Astrocyte of the hippocampus (primary cell): ENCODE data around the gene ARHGEF28.

Source experiments
- DNase-seq: peaks from one replicate; pipeline ENCODE4 v3.0.0; 2011; ENCODE audit warnings: low read depth, low spot score

ARHGEF28 gene

DNA sequence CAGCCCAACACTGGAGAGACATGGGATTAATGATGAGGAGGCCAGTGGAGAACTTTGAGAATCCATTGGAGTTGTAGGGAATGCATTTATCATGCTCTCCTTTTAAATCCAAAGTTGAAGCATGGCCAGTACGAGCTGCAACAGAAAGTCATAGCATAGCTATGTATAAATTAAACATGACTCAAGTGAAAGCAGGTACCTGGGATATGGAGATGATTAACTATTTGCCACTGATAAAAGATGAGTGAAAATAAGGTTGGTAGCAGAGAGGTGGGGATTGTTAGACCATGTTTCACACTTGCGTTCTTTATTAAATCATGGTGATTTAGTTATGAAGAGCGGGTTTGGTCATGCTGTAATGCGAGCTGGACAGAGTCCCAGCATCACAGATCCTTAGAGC lies 189.6 kb downstream of the ARHGEF28 start:
- DNase-seq, result peak; percentile 64

GRCh38 chr5:73816656-73817420 lies 190.8 kb downstream of the ARHGEF28 start:
- DNase-seq, result peak; percentile 59

GRCh38 chr5:73818357-73818756 lies 192.4 kb downstream of the ARHGEF28 start:
- peak; percentile 70 for DNase-seq

DNA sequence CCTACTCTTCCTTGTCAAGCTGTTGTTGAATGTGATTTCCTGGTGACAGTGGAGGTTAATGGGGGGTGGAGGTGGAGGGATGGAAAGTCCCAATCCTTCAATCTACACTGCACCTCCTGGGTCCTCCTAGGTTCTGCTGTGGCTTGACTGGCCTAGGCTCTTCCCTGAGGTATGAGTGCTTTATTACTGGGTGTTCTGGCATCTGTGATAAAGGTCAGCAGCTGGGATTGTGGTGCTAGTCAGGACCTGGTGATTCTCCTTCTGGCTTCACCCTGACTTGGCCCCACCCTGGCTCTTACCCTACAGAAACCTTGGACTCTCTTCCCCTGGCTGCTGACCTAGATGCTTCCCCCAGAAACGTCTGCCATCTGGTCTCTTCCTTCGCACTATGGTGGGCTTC lies 194.3 kb downstream of the ARHGEF28 start:
- DNase-seq, result no peak

DNA sequence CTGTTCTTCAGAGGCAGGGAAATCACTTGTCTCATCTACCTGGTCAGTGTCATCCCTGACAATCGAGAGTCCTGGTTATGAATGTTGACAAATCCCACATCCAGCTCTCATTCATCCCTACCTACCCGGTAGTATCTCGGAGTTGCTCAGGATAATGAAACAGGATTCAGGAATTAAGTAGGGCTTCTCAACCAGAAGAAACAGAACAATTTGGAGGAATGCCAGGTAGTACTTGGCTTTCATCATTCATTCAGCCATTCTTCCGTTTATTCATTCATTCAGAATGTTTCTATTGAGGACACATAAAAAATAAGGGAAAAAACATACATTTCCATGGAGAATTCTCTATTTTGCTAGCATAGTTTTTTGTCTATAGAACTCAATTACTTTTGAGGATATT lies 195.0 kb downstream of the ARHGEF28 start:
- DNase-seq, result peak; percentile 65

DNA sequence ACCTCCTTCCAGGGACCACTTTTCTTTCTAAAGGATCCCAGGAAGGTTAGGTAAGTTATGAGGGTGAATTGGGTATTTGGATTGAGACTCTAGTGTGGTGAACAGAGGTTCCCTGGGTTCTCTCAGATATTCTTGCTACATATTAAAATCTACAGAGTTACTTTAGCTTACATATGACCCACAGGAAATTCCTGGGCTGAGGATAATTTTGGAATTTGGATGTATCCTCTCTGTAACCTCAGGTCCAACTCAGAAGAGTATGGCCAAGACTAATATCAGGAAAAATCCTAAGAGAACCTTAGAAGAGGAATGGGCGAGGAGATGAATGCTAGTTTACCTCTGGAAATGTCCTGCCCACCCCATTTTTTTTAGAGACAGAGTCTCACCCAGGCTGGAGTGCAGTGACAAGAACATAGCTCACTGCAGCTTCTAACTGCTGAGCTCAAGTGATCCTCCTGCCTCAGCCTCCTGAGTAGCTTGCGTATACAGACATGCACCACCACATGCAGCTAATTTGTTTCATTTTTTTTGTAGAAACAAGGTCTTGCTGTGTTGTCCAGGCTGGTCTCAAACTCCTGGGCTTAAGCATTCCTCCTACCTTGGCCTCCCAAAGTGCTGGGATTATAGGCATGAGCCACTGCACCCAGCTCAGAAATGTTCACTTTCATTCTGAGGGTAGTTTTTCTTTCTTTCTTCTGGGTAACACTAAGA lies 196.4 kb downstream of the ARHGEF28 start:
- DNase-seq, result no peak

GRCh38 chr5:73822989-73823339 lies 197.0 kb downstream of the ARHGEF28 start:
- DNase-seq, result peak; percentile 34

DNA sequence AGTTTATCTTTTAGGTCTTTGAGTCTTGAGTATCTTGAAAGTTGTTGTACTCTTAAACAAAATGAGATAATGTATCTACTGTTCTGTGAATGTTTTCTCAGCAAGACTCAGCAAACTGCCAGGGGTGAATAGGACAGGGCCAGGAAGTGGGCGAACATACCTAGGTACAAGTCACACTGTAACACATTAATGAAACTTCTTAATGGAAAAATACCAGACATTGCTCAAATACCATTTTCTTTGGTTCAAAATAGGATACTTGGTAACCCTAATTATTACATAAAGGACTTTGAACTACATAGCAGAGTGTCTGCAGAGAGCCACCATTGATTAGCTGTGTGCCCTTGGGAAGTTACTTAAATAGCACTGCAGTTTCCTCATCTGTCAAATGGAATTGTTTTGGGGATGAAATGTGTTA lies 197.5 kb downstream of the ARHGEF28 start:
- DNase-seq, result peak; percentile 69

GRCh38 chr5:73825199-73825598 lies 199.2 kb downstream of the ARHGEF28 start:
- DNase-seq, result no peak

- DNase-seq, result no peak
Observed at GRCh38 chr5:73825736-73826135, 199.7 kb downstream of the ARHGEF28 start.

DNA sequence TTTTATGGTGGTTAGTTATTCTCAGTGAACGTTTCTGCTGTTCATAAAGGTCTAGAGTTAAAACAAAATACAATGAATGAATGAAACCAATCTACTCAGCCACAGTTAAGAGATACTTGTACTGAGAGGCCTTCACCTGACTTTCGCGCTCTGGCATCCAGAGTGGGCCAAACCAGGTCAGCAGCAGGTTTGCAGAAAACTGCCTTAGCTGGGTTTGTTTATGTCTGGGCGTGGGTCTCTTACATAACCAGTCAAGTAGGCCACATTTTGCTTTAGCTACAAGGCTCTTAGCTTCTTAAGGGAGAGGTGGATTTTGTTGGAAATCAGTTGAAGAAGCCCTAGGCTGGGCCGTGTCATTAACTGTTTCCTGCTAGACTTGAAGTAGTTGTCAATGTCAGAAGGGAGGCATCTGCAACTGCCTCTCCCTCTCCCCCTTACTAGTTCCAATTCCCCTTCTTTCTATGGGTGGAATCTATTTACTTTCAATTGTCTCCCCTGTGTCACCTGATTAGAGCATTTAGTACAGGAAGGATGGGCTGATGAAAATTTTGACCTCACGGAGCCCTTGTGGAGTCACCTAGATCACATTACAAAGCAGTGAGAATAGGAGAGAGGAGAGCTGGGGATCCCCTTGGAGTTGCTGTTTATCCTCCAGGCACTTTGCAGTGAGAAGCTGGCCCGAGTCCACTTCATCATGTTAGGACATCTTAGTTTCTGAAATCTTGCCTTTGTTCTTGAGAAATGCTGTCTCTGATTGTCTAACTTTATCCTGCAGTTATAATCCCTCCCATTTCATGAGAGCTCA lies 200.5 kb downstream of the ARHGEF28 start:
- peak; percentile 81 for DNase-seq

- DNase-seq, result no peak
Observed at GRCh38 chr5:73827106-73827450, 201.1 kb downstream of the ARHGEF28 start.

DNA sequence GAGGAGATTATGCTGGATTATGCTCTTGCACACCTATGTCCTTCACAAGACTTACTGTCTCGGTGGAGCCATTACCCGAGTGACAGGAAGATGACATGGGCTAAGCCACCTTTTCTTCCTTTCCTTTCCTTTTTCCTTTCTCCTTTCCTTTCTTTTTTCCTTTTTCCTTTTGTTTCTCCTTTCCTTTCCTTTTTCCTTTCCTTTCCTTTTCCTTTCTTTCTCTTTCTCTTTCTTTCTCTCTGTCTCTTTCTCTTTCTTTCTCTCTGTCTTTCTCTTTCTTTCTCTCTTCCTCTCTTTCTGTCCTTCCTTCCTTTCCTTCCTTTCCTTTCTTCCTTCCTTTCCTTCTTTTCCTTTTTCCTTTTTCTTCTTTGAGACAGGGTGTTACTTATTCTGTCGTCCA lies 202.5 kb downstream of the ARHGEF28 start:
- no peak for DNase-seq

GRCh38 chr5:73830646-73831045 lies 204.7 kb downstream of the ARHGEF28 start:
- DNase-seq, result no peak

DNA sequence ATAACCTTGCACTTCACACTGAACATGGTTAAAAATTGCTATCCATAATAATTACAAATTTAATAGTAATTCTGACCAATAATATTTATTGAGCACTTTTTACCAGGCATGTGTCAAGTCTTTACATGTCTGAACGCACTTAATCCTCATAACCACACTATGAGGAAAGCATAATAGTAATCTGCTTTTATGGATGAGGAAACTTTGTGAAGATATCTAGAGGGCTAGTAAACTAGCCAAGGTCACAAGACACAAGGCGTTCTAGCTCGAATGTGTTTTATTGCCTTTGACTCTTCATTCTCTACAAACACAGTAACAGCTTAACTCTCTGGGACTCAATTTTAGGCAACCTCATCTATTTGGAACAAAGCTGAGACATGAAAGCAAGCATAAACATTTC lies 205.1 kb downstream of the ARHGEF28 start:
- no peak for DNase-seq

DNA sequence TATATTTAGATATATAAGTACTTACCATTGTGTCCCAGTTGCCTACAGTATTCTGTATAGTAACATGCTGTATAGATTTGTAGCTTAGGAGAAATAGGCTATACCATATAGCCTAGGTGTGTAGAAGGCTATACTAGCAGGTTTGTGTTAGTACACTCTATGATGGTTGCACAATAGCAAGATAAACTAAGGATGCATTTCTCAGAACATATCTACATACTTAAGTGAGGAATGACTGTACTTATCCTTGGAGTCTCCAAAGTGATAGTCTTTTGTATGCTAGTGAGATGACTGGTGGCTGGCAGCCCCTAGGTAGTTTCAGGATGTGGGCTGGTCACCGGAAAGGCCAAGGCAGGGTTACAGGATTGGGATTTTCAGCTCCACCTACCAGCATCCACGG lies 208.7 kb downstream of the ARHGEF28 start:
- DNase-seq, result no peak

DNA sequence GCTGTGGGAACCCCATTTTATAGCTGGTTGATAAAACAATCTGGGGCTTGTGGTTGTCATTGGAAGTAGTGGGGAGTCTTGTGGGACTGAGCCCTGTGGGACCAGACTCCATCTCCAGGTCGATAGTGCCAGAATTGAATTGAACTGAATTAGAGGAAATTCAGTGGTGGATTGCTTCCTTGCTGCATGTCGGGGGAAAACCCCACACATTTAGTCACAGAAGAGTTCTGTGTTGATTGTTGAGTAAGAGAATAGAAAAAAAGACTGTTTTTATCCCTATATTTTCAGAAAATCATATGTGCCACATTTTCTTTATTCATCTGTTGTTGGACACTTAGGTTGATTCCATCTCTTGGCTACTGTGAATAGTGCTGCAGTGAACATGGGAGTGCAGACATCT lies 209.7 kb downstream of the ARHGEF28 start:
- no peak for DNase-seq

DNA sequence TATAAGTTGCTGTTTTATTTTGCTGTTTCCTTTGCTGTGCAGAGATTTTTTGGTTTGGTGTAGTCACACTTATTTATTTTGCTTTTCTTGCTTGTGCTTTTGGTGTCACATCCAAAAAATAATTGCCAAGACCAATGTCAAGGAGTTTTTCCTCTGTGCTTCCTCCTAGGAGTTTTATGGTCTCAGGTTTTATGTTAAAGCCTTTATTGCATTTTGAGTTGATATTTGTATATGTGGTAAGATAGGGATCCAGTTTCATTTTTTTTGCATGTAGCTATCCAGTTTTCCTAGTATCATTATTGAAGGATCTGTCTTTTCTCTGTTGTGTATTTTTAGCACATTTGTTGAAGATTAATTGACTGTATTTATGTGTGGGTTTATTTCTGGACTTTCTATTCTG lies 210.6 kb downstream of the ARHGEF28 start:
- DNase-seq, result no peak

DNA sequence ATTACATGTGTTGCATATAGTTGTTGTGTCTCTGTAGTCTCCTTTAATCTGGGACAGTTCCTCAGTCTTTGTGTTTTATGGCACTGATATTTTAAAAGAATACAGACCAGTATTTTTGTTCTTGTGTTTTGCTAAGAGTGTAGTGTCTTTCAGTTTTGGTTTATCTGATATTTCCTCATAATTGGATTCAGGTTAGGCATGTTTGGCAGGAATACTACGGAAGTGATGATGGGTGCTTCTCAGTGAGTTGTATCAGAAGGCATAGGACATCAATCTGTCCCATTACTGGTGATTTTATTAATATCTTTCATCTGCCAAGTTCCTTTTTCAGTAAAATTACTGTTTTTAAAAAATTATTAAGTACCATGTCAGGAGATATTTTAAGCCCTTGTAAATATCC lies 212.9 kb downstream of the ARHGEF28 start:
- no peak for DNase-seq

DNA sequence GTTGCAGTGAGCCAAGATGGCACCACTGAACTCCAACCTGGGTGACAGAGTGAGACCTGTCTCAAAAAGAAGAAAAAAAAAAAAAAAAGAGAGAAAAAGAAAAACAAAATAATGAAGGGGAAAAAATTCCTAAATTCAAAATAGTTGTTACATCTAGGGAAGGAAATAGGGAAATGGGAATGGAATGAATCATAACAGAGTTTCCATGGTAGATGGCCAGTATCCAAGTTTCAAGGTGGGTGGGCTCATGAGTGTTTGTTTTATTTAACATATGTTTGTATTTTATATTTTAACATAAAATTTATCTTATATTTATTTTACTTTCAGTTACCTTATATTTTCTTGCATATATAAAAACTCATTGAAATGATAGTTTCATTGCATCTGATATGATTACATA lies 215.6 kb downstream of the ARHGEF28 start:
- DNase-seq, result no peak

DNA sequence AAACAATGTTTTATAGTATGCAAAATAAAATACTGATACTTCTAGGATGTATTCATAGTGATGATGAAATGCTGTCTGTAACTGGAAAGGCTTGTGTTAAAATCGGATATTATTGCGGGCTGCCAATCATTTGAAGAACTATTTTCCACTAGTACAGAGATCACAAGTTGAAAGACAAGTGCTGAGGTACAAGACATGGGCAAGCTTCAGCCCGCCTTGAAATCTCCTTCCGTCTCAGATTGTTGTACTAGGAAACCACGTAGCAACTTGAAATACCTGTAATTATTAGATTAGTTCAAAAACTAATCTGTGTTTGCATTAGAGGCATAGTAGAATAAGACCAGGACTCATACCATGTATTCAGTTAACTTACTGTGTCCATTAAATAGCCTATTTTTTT lies 218.2 kb downstream of the ARHGEF28 start:
- no peak for DNase-seq

DNA sequence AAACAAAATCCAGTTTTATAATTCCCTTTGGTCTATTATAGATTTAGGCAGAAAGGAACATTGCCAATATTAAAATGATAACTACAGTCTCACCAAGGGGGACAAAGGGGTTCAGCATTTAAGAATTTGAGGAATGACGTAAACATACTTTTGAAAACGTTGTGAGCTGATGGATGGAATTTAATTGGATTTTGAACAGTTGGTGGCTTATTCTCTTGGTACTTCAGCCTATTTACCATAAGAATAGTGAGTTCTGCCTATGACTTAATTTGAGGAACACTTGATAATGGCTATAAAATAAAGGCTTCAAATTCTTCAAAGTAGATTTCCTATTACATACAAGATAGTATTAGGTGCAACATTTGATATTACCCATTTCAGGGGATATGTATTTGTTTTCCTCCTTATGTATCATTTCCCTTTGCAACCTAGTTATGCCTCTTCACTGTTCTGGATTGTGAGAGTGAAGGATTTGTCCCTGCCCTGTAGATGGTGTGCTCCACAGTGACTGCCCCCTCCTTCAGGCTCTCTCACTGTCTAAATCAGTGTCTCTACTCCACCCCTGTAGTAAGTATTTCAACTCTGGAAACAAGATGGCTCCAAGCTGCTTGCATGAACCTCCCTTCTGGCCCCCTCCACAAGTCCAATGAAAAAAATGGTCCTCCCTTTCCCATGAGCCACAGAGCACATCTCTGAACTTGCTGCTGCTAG lies 225.6 kb downstream of the ARHGEF28 start:
- DNase-seq, result peak; percentile 12
